GM23338 (cell line): Measurements from ENCODE around the gene ZFYVE26. TPM values are rescaled to one million over a fixed set of nuclear protein-coding genes. Genes with fewer than 3 reads are reported as not detected.

Experiments
- ATAC-seq: fragments of 200-7000 bp; cut with Tn5 transposase; 3 replicates; pipeline ENCODE4 v1.9.1; 2020
- DNase-seq: peaks from one replicate; pipeline ENCODE4 v3.0.0-alpha.2; 2015; ENCODE audit warnings: low spot score
- H2AFZ ChIP-seq: fragments of 200-600 bp; sonication (generic); 2 replicates; pipeline ENCODE4 v1.8.0; 2016; ENCODE audit warnings: antibody characterized with exemption, mild to moderate bottlenecking, moderate library complexity
- H3F3A ChIP-seq: fragments of 200-600 bp; sonication (generic); replicated peaks from 2 replicates; pipeline ENCODE4 v1.8.0; 2017; ENCODE audit warnings: antibody characterized with exemption, mixed run types, low read depth
- H3K27ac ChIP-seq: fragments of 200-600 bp; sonication (generic); 2 replicates; pipeline ENCODE4 v1.6.1; 2016; ENCODE audit warnings: low read depth
- H3K27me3 ChIP-seq: fragments of 200-600 bp; sonication (generic); 2 replicates; pipeline ENCODE4 v1.8.0; 2016; ENCODE audit warnings: mild to moderate bottlenecking, mixed run types, moderate library complexity; ENCODE audit not compliant: insufficient read depth
- H3K36me3 ChIP-seq: fragments of 200-600 bp; sonication (generic); 2 replicates; pipeline ENCODE4 v1.8.0; 2016; ENCODE audit warnings: mild to moderate bottlenecking; ENCODE audit not compliant: insufficient read depth
- H3K4me1 ChIP-seq: fragments of 200-600 bp; sonication (generic); 2 replicates; pipeline ENCODE4 v1.8.0; 2016; ENCODE audit warnings: mild to moderate bottlenecking, moderate library complexity; ENCODE audit not compliant: insufficient read depth
- H3K4me2 ChIP-seq: fragments of 200-600 bp; sonication (generic); 2 replicates; pipeline ENCODE4 v1.7.1; 2017; ENCODE audit warnings: mixed run types
- H3K4me3 ChIP-seq: fragments of 200-600 bp; sonication (generic); 2 replicates; pipeline ENCODE4 v1.6.1; 2016; ENCODE audit warnings: mixed run types
- H3K79me2 ChIP-seq: fragments of 200-600 bp; sonication (generic); replicated peaks from 2 replicates; pipeline ENCODE4 v1.8.0; 2017; ENCODE audit warnings: mild to moderate bottlenecking; ENCODE audit not compliant: insufficient read depth
- H3K9me2 ChIP-seq: fragments of 200-600 bp; sonication (generic); 2 replicates; pipeline ENCODE4 v1.8.0; 2017; ENCODE audit not compliant: insufficient read depth
- H4K20me1 ChIP-seq: fragments of 200-600 bp; sonication (generic); replicated peaks from 2 replicates; pipeline ENCODE4 v1.8.0; 2017; ENCODE audit warnings: mild to moderate bottlenecking; ENCODE audit not compliant: insufficient read depth
- H3K27ac Mint-ChIP-seq: 2 replicates; pipeline ENCODE4 v1.8.0; 2020; ENCODE audit warnings: inconsistent platforms, mild to moderate bottlenecking, moderate library complexity, mixed read lengths
- H3K27me3 Mint-ChIP-seq: 3 replicates; pipeline ENCODE4 v1.8.0; 2022; ENCODE audit warnings: low read depth, mild to moderate bottlenecking, moderate library complexity, mixed read lengths, inconsistent platforms; ENCODE audit not compliant: insufficient read depth, poor library complexity
- H3K36me3 Mint-ChIP-seq: 3 replicates; pipeline ENCODE4 v1.8.0; 2021; ENCODE audit warnings: low read depth, mild to moderate bottlenecking, inconsistent platforms, moderate library complexity, mixed read lengths
- H3K4me1 Mint-ChIP-seq: 3 replicates; pipeline ENCODE4 v1.8.0; 2020; ENCODE audit warnings: mild to moderate bottlenecking, inconsistent platforms, mixed read lengths
- H3K4me3 Mint-ChIP-seq: 3 replicates; pipeline ENCODE4 v1.8.0; 2021; ENCODE audit warnings: moderate library complexity, mild to moderate bottlenecking, inconsistent platforms, mixed read lengths
- H3K9me3 Mint-ChIP-seq: 3 replicates; pipeline ENCODE4 v1.8.0; 2020; ENCODE audit warnings: moderate library complexity, mild to moderate bottlenecking, inconsistent platforms, mixed read lengths
- EZH2 ChIP-seq: fragments of 200-600 bp; sonication (generic); IDR thresholded peaks from one replicate; pipeline ENCODE4 v1.8.0; 2017; ENCODE audit warnings: antibody characterized with exemption, mild to moderate bottlenecking, low read depth; ENCODE audit not compliant: unreplicated experiment
- EZH2phosphoT487 ChIP-seq: fragments of 200-600 bp; sonication (generic); IDR thresholded peaks from one replicate; pipeline ENCODE4 v1.8.1; 2018; ENCODE audit warnings: antibody characterized with exemption; ENCODE audit not compliant: unreplicated experiment
- JUNB ChIP-seq: IDR thresholded peaks from one replicate; pipeline ENCODE4 v1.6.1; 2016; ENCODE audit warnings: antibody characterized with exemption; ENCODE audit not compliant: unreplicated experiment
- POLR2AphosphoS5 ChIP-seq: IDR thresholded peaks from 2 replicates; pipeline ENCODE4 v1.6.1; 2016; ENCODE audit warnings: antibody characterized with exemption, low read depth
- ZNF114 ChIP-seq: fragments of 250-450 bp; sonication (Bioruptor Pico); IDR thresholded peaks from 2 replicates; pipeline ENCODE4 v1.5.0; 2020; ENCODE audit warnings: mild to moderate bottlenecking, moderate library complexity
- polyA plus RNA-seq: library from polyadenylated mRNA; unstranded; fragments of >200 nt; fragmentation: Nextera tagmentation; extraction: Ambion mirVana; gene quantifications from 2 replicates; pipeline ENCODE4 v1.2.1, GENCODE V29; 2016
- total RNA-seq: library from RNA; depleted of rRNA; stranded (reverse); fragments of >200 nt; shearing (Covaris generic); gene quantifications from 2 replicates; pipeline ENCODE4 v1.2.3, GENCODE V29; 2014
- TF ChIP-seq, protein P1 (sequence below): fragments of 250-450 bp; sonication (Bioruptor Pico); IDR thresholded peaks from 2 replicates; pipeline ENCODE4 v1.5.0; 2020; ENCODE audit warnings: mild to moderate bottlenecking, moderate library complexity
- TF ChIP-seq, protein P2 (sequence below): IDR thresholded peaks from 2 replicates; pipeline ENCODE4 v1.6.1; 2016; ENCODE audit warnings: antibody characterized with exemption
- TF ChIP-seq, protein P3 (sequence below), 2 experiments: fragments of 200-600 bp in 1 of 2; sonication (generic) in 1 of 2; conservative IDR thresholded peaks; 2 replicates each; pipeline versions ENCODE4 v1.5.1 to v1.6.1; 2016 to 2017; ENCODE audit warnings: antibody characterized with exemption in 2 of 2, low read depth in 2 of 2, mild to moderate bottlenecking in 2 of 2, moderate library complexity in 1 of 2

The ZFYVE26 gene
- total and polyA plus RNA-seq, 2 experiments from 2014 or later, result 5.6 to 36.0 TPM

DNA sequence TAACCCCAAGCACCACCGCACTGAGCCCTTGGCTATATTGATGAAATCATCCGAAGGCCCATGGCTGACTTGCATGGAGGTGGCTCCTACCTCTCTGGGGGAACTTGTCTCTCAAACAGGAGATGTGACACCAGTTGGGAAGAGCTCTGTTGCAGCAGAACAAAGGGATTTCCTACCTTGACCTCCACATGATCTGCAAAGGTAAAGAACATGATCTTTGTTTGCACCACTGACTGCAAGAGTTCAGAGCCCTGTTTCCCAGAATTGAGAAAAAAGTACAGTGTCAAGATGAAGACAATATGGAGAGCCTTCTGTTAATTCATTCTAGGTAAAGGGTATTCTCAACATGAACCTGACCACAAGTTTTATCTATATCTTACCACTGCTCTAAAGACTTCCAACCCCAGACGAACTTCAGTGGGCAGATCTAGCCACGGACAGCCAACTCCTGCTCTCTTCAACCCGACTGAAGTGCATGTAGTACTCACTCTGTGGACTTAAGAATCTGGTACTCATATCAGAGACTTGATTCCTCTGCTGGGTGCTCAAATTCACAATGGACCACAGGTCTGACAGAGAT, 32.1 kb downstream of the ZFYVE26 start:
- Histone ChIP-seq H3K27me3 (no peaks in the 10 kb centered on the region), H3K79me2 (no peaks in the 10 kb centered on the region), H3K4me2 (no peak overlapping the region), H3K4me3 (no peak overlapping the region), H3K9me2 (no peaks in the 10 kb centered on the region), H3K36me3 (peaks cover 60% of the 10 kb centered on the region), H3K4me1 (no peaks in the 10 kb centered on the region), H2AFZ (no peak overlapping the region), H4K20me1 (peaks cover 4% of the 10 kb centered on the region; the same call in 1 of the 2 replicates), H3F3A (no peaks in the 10 kb centered on the region), H3K27ac (no peak overlapping the region)
- no peaks in the 10 kb centered on the region for H3K9me3 Mint-ChIP-seq
- peaks cover 72% of the 10 kb centered on the region for H3K36me3 Mint-ChIP-seq
- no peaks in the 10 kb centered on the region for H3K4me1 Mint-ChIP-seq
- TF ChIP-seq, protein P1, sequence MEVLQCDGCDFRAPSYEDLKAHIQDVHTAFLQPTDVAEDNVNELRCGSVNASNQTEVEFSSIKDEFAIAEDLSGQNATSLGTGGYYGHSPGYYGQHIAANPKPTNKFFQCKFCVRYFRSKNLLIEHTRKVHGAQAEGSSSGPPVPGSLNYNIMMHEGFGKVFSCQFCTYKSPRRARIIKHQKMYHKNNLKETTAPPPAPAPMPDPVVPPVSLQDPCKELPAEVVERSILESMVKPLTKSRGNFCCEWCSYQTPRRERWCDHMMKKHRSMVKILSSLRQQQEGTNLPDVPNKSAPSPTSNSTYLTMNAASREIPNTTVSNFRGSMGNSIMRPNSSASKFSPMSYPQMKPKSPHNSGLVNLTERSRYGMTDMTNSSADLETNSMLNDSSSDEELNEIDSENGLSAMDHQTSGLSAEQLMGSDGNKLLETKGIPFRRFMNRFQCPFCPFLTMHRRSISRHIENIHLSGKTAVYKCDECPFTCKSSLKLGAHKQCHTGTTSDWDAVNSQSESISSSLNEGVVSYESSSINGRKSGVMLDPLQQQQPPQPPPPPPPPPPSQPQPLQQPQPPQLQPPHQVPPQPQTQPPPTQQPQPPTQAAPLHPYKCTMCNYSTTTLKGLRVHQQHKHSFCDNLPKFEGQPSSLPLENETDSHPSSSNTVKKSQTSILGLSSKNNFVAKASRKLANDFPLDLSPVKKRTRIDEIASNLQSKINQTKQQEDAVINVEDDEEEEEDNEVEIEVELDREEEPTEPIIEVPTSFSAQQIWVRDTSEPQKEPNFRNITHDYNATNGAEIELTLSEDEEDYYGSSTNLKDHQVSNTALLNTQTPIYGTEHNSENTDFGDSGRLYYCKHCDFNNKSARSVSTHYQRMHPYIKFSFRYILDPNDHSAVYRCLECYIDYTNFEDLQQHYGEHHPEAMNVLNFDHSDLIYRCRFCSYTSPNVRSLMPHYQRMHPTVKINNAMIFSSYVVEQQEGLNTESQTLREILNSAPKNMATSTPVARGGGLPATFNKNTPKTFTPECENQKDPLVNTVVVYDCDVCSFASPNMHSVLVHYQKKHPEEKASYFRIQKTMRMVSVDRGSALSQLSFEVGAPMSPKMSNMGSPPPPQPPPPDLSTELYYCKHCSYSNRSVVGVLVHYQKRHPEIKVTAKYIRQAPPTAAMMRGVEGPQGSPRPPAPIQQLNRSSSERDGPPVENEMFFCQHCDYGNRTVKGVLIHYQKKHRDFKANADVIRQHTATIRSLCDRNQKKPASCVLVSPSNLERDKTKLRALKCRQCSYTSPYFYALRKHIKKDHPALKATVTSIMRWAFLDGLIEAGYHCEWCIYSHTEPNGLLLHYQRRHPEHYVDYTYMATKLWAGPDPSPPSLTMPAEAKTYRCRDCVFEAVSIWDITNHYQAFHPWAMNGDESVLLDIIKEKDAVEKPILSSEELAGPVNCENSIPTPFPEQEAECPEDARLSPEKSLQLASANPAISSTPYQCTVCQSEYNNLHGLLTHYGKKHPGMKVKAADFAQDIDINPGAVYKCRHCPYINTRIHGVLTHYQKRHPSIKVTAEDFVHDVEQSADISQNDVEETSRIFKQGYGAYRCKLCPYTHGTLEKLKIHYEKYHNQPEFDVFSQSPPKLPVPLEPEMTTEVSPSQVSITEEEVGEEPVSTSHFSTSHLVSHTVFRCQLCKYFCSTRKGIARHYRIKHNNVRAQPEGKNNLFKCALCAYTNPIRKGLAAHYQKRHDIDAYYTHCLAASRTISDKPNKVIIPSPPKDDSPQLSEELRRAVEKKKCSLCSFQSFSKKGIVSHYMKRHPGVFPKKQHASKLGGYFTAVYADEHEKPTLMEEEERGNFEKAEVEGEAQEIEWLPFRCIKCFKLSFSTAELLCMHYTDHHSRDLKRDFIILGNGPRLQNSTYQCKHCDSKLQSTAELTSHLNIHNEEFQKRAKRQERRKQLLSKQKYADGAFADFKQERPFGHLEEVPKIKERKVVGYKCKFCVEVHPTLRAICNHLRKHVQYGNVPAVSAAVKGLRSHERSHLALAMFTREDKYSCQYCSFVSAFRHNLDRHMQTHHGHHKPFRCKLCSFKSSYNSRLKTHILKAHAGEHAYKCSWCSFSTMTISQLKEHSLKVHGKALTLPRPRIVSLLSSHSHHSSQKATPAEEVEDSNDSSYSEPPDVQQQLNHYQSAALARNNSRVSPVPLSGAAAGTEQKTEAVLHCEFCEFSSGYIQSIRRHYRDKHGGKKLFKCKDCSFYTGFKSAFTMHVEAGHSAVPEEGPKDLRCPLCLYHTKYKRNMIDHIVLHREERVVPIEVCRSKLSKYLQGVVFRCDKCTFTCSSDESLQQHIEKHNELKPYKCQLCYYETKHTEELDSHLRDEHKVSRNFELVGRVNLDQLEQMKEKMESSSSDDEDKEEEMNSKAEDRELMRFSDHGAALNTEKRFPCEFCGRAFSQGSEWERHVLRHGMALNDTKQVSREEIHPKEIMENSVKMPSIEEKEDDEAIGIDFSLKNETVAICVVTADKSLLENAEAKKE (CRISPR knock-in tag), result no peak
- TF ChIP-seq EZH2 (no peak), JUNB (no peak), ZNF114 (CRISPR knock-in tag) (no peak), POLR2AphosphoS5 (no peak), EZH2phosphoT487 (no peak)
- TF ChIP-seq, protein P2, sequence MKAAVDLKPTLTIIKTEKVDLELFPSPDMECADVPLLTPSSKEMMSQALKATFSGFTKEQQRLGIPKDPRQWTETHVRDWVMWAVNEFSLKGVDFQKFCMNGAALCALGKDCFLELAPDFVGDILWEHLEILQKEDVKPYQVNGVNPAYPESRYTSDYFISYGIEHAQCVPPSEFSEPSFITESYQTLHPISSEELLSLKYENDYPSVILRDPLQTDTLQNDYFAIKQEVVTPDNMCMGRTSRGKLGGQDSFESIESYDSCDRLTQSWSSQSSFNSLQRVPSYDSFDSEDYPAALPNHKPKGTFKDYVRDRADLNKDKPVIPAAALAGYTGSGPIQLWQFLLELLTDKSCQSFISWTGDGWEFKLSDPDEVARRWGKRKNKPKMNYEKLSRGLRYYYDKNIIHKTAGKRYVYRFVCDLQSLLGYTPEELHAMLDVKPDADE, result no peak
- TF ChIP-seq, protein P3, sequence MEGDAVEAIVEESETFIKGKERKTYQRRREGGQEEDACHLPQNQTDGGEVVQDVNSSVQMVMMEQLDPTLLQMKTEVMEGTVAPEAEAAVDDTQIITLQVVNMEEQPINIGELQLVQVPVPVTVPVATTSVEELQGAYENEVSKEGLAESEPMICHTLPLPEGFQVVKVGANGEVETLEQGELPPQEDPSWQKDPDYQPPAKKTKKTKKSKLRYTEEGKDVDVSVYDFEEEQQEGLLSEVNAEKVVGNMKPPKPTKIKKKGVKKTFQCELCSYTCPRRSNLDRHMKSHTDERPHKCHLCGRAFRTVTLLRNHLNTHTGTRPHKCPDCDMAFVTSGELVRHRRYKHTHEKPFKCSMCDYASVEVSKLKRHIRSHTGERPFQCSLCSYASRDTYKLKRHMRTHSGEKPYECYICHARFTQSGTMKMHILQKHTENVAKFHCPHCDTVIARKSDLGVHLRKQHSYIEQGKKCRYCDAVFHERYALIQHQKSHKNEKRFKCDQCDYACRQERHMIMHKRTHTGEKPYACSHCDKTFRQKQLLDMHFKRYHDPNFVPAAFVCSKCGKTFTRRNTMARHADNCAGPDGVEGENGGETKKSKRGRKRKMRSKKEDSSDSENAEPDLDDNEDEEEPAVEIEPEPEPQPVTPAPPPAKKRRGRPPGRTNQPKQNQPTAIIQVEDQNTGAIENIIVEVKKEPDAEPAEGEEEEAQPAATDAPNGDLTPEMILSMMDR (conservative IDR thresholded peaks at IDR 0.05; ENCODE audit: low read depth in 2 of 2), result no peak
- ATAC-seq (no peak), DNase-seq (no peak)
- no peaks in the 10 kb centered on the region for H3K27me3 Mint-ChIP-seq
- H3K27ac Mint-ChIP-seq, result no peak overlapping the region
- H3K4me3 Mint-ChIP-seq, result no peak overlapping the region
